ENCODE results near the gene BCAS4.
A peak's percentile ranks its signal among the peaks of the same experiment; 100 is the strongest.
"Not testable (repeated sequence)": the region's sequence is repeated elsewhere in the genome, so short reads cannot be mapped to it uniquely, and the experiment has no call there.

BCAS4 gene

GRCh38 chr20:50793575-50794016 is 1.3 kb upstream of the BCAS4 start:
- H3K9me3 ChIP-seq (ENCODE audit: low read length); H3K27me3 ChIP-seq (ENCODE audit: insufficient read depth, low read length); H3K4me2 ChIP-seq (ENCODE audit: low read length); H3F3A ChIP-seq (ENCODE audit: insufficient read depth, low read length); H3K9ac ChIP-seq (ENCODE audit: low read length); H3K36me3 ChIP-seq (ENCODE audit: insufficient read depth, low read length); H3K79me2 ChIP-seq (ENCODE audit: insufficient read depth, low read length); H2AFZ ChIP-seq (ENCODE audit: low read length); H3K4me3 ChIP-seq (ENCODE audit: low read depth, low read length, poor library complexity, severe bottlenecking); H4K20me1 ChIP-seq (ENCODE audit: insufficient read depth, low read length); H3K9me2 ChIP-seq (ENCODE audit: low read depth, low read length): not testable (repeated sequence)
- H3K27ac ChIP-seq (ENCODE audit: low read depth, low read length, poor library complexity, severe bottlenecking): peak overlapping the region; percentile 48
- H3K4me1 ChIP-seq (ENCODE audit: insufficient read depth, low read length, severe bottlenecking): peaks cover 48% of the 10 kb centered on the region
- TF ChIP-seq CTCF (IDR thresholded peaks at IDR 0.05; ENCODE audit: low read length): peak; percentile 48

GRCh38 chr20:50794181-50794845 is 548 bp upstream of the BCAS4 start:
- Histone ChIP-seq H3K79me2 (ENCODE audit: insufficient read depth, low read length) (peaks cover 8% of the 10 kb centered on the region), H4K20me1 (ENCODE audit: insufficient read depth, low read length) (no peaks in the 10 kb centered on the region), H3K9ac (ENCODE audit: low read length) (peak overlapping the region; percentile 43; the same call in 1 of the 2 replicates), H3K9me3 (ENCODE audit: low read length) (no peaks in the 10 kb centered on the region), H3F3A (ENCODE audit: insufficient read depth, low read length) (no peaks in the 10 kb centered on the region), H3K27me3 (ENCODE audit: insufficient read depth, low read length) (no peaks in the 10 kb centered on the region), H2AFZ (ENCODE audit: low read length) (peak overlapping the region; percentile 64; the same call in 1 of the 2 replicates), H3K36me3 (ENCODE audit: insufficient read depth, low read length) (peaks cover 5% of the 10 kb centered on the region; the same call in 1 of the 2 replicates), H3K4me2 (ENCODE audit: low read length) (peak overlapping the region; percentile 72), H3K9me2 (ENCODE audit: low read depth, low read length) (no peaks in the 10 kb centered on the region), H3K27ac (ENCODE audit: low read depth, low read length, poor library complexity, severe bottlenecking) (peak overlapping the region; percentile 65), H3K4me1 (ENCODE audit: insufficient read depth, low read length, severe bottlenecking) (peaks cover 55% of the 10 kb centered on the region), H3K4me3 (ENCODE audit: low read depth, low read length, poor library complexity, severe bottlenecking) (peak overlapping the region; percentile 88)
- TF ChIP-seq CTCF (IDR thresholded peaks at IDR 0.05; ENCODE audit: low read length) (no peak), EZH2 (IDR thresholded peaks at IDR 0.05; ENCODE audit: borderline replicate concordance, low read length) (no peak)

- H2AFZ ChIP-seq (ENCODE audit: low read length): no peak overlapping the region
- no peaks in the 10 kb centered on the region for H3K9me3 ChIP-seq (ENCODE audit: low read length)
- no peaks in the 10 kb centered on the region for H3K9me2 ChIP-seq (ENCODE audit: low read depth, low read length)
- peak overlapping the region; percentile 99 for H3K27ac ChIP-seq (ENCODE audit: low read depth, low read length, poor library complexity, severe bottlenecking)
- TF ChIP-seq EZH2 (IDR thresholded peaks at IDR 0.05; ENCODE audit: borderline replicate concordance, low read length): no peak
- peaks cover 5% of the 10 kb centered on the region; the same call in 1 of the 2 replicates for H3K36me3 ChIP-seq (ENCODE audit: insufficient read depth, low read length)
- peaks cover 8% of the 10 kb centered on the region for H3K79me2 ChIP-seq (ENCODE audit: insufficient read depth, low read length)
- peak overlapping the region; percentile 24; the same call in 1 of the 2 replicates for H3K9ac ChIP-seq (ENCODE audit: low read length)
- H4K20me1 ChIP-seq (ENCODE audit: insufficient read depth, low read length): no peaks in the 10 kb centered on the region
- H3K4me2 ChIP-seq (ENCODE audit: low read length): peak overlapping the region; percentile 61
- H3K4me3 ChIP-seq (ENCODE audit: low read depth, low read length, poor library complexity, severe bottlenecking): peak overlapping the region; percentile 34
- H3K4me1 ChIP-seq (ENCODE audit: insufficient read depth, low read length, severe bottlenecking): peaks cover 71% of the 10 kb centered on the region
- H3K27me3 ChIP-seq (ENCODE audit: insufficient read depth, low read length): no peaks in the 10 kb centered on the region
- H3F3A ChIP-seq (ENCODE audit: insufficient read depth, low read length): no peaks in the 10 kb centered on the region
Measured at GRCh38 chr20:50797142-50797541, 2.3 kb downstream of the BCAS4 start.

- H3K4me3 ChIP-seq (ENCODE audit: low read depth, low read length, poor library complexity, severe bottlenecking): peak overlapping the region; percentile 44
- H3F3A ChIP-seq (ENCODE audit: insufficient read depth, low read length): no peaks in the 10 kb centered on the region
- H3K79me2 ChIP-seq (ENCODE audit: insufficient read depth, low read length): peaks cover 8% of the 10 kb centered on the region
- H3K4me1 ChIP-seq (ENCODE audit: insufficient read depth, low read length, severe bottlenecking): peaks cover 80% of the 10 kb centered on the region
- H3K27me3 ChIP-seq (ENCODE audit: insufficient read depth, low read length): no peaks in the 10 kb centered on the region
- TF ChIP-seq CTCF (IDR thresholded peaks at IDR 0.05; ENCODE audit: low read length) (no peak), EZH2 (IDR thresholded peaks at IDR 0.05; ENCODE audit: borderline replicate concordance, low read length) (no peak)
- peak overlapping the region; percentile 66 for H3K4me2 ChIP-seq (ENCODE audit: low read length)
- H3K9me3 ChIP-seq (ENCODE audit: low read length): no peaks in the 10 kb centered on the region
- H3K36me3 ChIP-seq (ENCODE audit: insufficient read depth, low read length): peaks cover 5% of the 10 kb centered on the region; the same call in 1 of the 2 replicates
- H3K9me2 ChIP-seq (ENCODE audit: low read depth, low read length): no peaks in the 10 kb centered on the region
- H3K27ac ChIP-seq (ENCODE audit: low read depth, low read length, poor library complexity, severe bottlenecking): peak overlapping the region; percentile 99
- H3K9ac ChIP-seq (ENCODE audit: low read length): peak overlapping the region; percentile 51
- H2AFZ ChIP-seq (ENCODE audit: low read length): no peak overlapping the region
- no peaks in the 10 kb centered on the region for H4K20me1 ChIP-seq (ENCODE audit: insufficient read depth, low read length)
Measured at GRCh38 chr20:50798650-50799049, 3.8 kb downstream of the BCAS4 start.
